GM18499 (cell line): ENCODE results near the gene PDIA5.

Experiments
- ATAC-seq: cut with Tn5 transposase; IDR thresholded peaks from one replicate; pipeline ENCODE4 v1.9.1; 2021; ENCODE audit warnings: moderate number of reproducible peaks; ENCODE audit not compliant: insufficient read depth, unreplicated experiment

The PDIA5 gene

GRCh38 chr3:123066896-123067688 lies at the start of gene PDIA5:
TSS of gene PDIA5 (plus strand) at chr3:123067025. CDS start at chr3:123067165, 140 bp downstream.
- ATAC-seq = peak; percentile 49

- no peak for ATAC-seq
Observed at GRCh38 chr3:123018683-123019082, 48.1 kb upstream of the PDIA5 start.

- ATAC-seq = no peak
Observed at GRCh38 chr3:123019161-123019560, 47.7 kb upstream of the PDIA5 start.

- ATAC-seq = no peak
Observed at GRCh38 chr3:123019591-123019990, 47.2 kb upstream of the PDIA5 start.

GRCh38 chr3:123020709-123021108 lies 46.1 kb upstream of the PDIA5 start:
- no peak for ATAC-seq

- no peak for ATAC-seq
Observed at GRCh38 chr3:123021388-123021787, 45.4 kb upstream of the PDIA5 start.

GRCh38 chr3:123021996-123022510 lies 44.8 kb upstream of the PDIA5 start:
- no peak for ATAC-seq

GRCh38 chr3:123024056-123024455 lies 42.8 kb upstream of the PDIA5 start:
- ATAC-seq = no peak

GRCh38 chr3:123025642-123026521 lies 40.9 kb upstream of the PDIA5 start:
- no peak for ATAC-seq

GRCh38 chr3:123026565-123027291 lies 40.1 kb upstream of the PDIA5 start:
- ATAC-seq = no peak

GRCh38 chr3:123027292-123028232 lies 39.3 kb upstream of the PDIA5 start, which contains the start of gene SEMA5B:
TSS of gene SEMA5B (minus strand) at chr3:123027763. CDS start at chr3:122961263, 66,500 bp downstream.
- no peak for ATAC-seq

- no peak for ATAC-seq
Observed at GRCh38 chr3:123028233-123028828, 38.5 kb upstream of the PDIA5 start.

- ATAC-seq = no peak
Observed at GRCh38 chr3:123031051-123031450, 35.8 kb upstream of the PDIA5 start.

- no peak for ATAC-seq
Observed at GRCh38 chr3:123032057-123032456, 34.8 kb upstream of the PDIA5 start.

- no peak for ATAC-seq
Observed at GRCh38 chr3:123034120-123034519, 32.7 kb upstream of the PDIA5 start.

- ATAC-seq = no peak
Observed at GRCh38 chr3:123034996-123035395, 31.8 kb upstream of the PDIA5 start.

GRCh38 chr3:123036352-123037014 lies 30.3 kb upstream of the PDIA5 start:
- no peak for ATAC-seq

- no peak for ATAC-seq
Observed at GRCh38 chr3:123037015-123037375, 29.8 kb upstream of the PDIA5 start.
